GM18517 (cell line): ENCODE data around the gene C10orf90.
"Not testable (repeated sequence)": the region's sequence is repeated elsewhere in the genome, so short reads cannot be mapped to it uniquely, and the experiment has no call there.

Experiments used
- ATAC-seq: cut with Tn5 transposase; IDR thresholded peaks from one replicate; pipeline ENCODE4 v1.9.1; 2021; ENCODE audit warnings: mild to moderate bottlenecking, moderate library complexity; ENCODE audit not compliant: unreplicated experiment

Gene C10orf90

DNA sequence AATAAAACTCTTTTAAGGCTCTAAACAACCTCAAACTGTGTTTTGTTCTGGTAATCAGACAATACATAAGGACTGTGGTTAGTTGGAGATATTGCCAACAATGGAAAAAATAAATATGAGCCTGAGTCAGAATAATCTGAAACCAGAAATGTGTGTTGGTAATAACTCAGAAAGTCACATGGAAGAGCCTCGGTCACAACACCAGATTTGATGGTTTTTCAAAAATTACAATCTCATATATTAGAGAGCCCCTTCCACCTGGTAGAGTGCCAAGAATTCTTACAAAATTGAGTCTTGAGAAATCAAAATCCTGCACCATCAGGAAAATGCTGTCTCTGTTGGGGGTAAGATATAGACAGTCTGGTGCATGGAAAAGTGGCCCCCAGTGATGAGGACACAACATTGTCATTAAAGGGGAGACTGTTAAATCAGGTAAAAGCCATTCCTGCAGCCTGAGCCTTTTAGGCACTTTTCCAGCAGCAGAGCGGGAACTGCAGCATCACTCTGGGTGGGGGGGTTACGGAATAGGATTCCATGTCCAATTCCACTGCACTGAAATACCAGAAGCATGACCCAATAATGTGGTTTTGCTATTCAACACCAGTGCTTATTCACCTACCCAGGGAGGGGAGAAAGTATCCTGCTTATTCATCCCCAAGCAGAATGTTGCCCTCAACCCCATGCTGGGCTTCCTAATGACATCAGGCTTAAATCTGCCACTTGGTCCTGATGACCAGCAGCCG, 272.7 kb downstream of the C10orf90 start:
- no peak for ATAC-seq

DNA sequence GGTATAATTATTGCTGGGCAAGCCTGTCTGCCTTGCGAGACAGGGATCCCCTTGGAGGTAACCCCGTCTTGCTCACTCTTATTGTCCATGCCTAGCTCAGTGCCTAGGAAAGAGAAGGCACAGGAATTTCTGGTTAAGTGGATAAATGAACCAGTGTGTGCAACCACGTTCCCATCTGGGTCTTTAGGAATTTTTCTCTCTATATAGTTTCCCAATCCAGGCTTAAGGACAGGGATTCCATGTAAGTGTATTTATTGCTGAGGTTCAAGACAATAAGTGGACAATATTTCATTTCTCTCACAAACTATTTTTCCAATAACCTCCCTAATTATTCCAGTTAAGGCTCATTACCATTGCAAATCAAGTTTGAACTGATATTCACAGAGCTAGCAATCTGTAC, 273.3 kb downstream of the C10orf90 start:
- ATAC-seq: no peak

DNA sequence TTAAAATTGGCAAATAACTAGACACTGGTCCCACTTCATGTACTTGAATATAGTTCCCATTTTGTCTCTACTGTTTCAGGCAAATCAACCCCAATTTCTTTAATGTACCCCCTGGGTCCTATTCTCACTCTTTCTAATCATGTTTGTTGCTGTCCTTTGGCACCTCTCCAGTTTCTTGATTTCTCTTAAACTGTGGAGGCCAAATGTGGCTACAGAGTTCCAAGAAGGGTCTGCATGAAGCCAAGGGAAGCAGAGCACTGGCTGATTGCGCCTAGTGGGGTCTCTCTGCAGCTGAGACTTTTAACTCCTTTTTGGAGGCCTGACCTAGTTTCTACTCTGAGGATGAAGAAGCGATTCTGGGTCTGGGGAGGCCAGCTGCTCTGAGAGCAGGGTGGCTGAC, 275.5 kb downstream of the C10orf90 start:
- ATAC-seq: no peak

DNA sequence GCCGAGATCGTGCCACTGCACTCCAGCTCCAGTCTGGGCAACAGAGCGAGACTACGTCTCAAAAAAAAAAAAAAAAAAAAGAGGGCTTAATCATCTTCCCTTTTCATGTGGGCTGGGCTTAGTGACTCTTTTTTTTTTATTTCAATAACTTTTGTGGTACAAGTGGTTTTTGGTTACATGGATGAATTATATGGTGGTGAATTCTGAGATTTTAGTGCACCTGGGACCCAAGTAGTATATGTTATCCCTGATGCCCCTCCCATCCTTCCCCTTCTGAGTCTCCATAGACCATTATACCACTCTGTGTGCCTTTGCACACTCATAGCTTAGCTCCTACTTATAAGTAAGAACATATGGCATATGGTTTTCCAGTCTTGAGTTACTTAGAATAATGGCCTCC, 277.4 kb downstream of the C10orf90 start:
- no peak for ATAC-seq

DNA sequence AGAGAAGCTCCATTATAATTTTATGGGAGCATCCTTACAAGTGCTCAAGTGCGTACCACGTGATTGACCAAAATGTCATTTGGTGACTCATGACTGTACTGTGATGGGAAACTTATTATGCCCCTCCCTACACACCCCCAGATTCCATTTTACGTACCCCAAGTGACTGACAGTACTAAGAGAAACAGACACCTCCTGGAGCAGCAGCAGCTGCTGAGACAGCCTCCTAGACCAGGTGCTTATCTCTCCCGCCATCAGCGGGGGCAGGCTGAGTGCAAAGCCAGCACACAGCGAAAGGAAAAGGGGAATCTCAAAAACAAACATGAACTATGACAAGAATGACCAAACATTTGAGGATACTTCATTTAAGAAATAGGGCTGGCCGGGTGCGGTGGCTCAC, 278.0 kb downstream of the C10orf90 start:
- ATAC-seq: no peak

DNA sequence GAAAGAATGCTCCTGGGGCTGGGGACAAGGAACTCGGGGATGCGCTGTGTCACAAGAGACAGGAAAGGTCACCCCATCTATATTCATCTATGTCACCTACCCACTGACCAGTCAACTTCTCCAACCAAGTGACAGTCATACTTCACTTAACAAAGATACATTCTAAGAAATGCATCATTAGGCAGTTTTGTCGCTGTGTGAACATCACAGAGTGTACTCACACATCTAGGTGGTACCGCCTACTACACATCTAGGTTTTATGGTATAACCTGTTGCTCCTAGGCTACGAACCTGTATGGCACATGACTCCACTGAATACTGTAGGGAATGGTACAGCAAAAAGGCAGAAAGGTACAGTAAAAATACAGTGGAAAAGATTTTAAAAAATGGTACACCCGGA, 278.4 kb downstream of the C10orf90 start:
- ATAC-seq: no peak

DNA sequence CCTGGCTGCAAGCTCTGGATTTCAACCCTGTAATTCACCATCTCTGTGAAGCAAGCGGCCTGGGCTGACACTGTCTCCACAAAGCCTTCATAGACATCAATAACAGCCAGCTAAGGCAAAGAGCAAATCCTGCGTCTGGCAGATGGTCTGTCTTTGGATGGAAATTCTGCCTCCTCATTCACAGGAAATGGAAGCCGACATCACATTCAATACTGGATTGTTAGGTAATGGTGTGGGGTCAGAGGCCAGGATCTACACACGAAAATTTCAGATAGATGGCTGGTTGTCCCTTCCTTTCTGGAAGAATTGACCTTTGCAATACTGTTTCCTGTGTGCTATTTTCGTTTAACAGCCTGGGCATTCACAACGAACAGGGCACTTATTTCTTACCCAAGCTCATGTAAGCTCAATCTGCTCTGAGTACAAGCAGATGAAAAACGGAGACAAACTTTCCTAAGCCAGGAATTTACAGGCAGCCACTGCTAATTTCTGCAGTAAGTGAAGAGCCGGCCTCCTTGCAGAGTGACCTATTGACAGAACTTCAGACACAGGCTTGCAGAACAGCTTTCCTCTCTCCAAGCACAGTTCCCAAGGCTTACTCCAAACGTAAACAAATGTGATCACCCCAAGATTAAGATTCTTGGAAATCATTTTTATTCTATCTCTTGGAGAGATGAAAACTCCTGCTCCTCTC, 279.2 kb downstream of the C10orf90 start:
- no peak for ATAC-seq

DNA sequence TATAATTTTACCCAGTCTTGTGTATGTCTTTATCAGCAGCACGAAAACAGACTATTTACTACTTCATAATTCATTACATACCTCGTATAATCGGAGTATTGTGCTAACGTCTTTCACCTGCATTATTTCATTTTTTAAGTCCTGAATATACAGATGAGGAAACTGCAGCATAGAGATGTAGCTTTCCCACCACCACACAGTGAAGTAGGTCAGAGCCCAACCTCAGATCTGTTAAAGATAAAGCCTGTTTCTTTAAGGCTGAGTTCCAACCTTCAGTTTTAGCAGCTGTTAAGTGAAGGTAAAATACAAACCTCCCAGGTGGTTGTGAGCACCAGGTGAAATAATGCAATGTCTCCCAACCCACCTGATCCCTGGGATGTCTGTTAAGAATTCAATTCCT, 280.2 kb downstream of the C10orf90 start:
- no peak for ATAC-seq

DNA sequence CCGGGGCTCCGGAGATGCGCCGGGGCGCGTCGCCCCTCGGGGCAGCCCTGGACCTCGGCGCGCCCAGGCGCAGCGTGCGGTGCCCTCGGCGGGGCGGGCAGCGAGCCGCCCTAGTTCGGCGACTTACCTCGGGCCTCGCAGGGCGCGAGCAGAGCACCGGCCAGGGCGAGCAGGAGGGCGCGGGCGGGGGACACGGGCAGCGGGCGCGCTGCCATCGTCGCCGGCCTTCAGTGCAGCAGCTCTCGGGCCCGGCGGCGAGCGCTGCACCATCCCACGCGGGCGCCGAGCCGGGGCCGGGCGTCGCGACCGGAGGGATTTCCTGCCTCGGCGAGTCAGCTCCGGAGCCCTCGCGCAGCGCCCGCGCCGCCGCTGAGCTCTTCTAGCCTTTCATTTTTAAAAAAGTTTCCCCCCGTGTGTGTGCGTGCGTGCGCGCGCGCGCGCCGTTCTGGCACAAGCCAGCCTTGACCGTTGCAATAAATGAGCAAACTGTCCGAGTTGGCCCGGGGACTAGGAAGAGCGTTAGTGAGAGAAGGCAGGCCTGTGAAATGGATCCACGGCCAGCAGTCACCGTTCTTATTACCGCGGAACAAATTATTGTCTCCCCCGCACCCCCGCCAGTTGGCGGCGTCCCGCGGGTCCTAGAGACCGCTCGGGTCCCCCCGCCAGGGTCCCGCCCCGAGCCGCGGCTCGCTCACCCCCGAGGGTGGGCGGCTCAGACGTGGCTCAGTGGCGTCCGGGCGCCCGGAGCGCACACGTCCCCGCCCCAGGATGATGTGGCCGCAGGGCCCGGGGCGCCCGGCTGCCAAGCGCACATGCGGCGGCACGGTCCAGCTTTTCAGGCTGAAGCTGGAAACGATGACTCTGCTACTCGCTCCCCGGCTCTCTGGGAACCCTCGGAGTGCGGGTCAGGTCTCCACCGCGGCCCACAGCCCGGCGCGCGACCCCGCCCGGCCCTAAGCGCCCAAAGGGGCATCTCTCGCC, 282.3 kb downstream of the C10orf90 start, which contains the start of gene ADAM12:
TSS of gene ADAM12 (minus strand) at position 547 of the 981 bp plus-strand sequence. CDS start at position 215, 332 bp downstream.
- ATAC-seq: no peak

DNA sequence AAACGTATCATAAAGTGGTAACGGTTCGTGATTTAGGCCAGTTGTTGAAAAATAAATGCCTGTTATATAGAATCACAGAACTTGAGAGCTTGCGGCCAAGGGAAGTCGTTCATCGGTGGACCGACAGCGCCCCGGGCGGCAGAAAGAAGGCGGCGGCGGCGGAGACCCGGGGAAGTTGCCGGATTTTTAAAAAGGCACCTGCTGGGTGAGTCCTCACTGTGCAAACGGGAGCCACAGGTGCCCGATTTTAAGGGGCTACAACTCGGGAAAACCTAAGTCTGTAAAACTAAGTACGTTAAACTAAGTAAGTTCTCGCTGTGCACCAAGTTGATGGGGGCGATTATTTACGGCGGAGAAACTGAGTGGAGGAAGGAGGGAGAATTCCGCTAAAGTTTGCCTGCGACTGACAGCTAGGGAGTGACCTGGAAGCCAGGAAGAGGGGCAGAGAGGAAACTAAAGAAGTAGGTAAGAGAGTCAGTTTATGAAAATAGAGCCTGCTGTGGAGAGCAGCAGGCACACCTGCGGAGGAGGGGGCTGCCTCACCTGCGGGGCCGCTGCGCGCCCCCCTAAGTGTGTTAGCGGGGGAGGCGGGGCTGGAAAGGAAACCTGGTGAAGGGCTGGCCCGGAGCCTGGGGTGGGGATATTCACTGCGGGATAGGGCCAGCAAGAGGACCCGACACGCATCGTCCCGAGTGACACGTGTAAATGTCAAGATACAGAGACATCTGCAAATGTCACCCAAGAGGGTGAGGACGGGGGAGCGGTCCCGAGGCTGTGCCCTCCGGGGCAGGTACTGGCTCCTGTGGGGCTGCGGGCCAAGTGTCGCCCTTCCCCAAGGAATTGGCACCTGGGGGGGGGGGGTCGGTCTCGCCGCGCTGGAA, 283.2 kb downstream of the C10orf90 start:
- ATAC-seq: no peak

DNA sequence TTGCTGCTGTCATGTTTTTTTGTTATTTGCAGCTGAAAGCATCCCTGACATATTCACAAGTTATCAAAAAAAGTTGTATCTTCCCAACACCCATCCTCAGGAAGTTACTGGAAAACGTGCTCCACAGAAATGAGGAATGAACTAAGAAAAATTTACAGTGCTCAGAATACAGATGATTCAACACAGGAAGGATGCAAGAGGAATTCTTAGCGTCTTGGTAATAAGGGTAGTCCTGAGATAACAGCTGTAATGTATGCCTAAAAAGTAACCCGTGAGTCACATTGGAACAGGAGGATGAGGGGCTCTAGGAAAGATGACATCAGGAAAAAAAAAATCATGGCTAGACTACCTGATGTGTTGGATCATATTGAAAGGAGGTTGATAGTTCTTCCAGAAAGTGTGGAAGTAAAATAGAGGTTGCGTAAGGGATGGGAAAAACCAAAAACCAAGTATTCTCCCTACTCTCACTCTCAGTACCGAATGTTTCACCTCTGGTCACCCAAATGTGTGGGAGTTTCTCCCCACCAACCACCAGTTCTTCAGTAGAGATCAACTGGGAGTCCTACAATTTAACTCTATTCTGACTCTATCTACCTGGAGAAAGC, 286.1 kb downstream of the C10orf90 start:
- ATAC-seq: no peak

DNA sequence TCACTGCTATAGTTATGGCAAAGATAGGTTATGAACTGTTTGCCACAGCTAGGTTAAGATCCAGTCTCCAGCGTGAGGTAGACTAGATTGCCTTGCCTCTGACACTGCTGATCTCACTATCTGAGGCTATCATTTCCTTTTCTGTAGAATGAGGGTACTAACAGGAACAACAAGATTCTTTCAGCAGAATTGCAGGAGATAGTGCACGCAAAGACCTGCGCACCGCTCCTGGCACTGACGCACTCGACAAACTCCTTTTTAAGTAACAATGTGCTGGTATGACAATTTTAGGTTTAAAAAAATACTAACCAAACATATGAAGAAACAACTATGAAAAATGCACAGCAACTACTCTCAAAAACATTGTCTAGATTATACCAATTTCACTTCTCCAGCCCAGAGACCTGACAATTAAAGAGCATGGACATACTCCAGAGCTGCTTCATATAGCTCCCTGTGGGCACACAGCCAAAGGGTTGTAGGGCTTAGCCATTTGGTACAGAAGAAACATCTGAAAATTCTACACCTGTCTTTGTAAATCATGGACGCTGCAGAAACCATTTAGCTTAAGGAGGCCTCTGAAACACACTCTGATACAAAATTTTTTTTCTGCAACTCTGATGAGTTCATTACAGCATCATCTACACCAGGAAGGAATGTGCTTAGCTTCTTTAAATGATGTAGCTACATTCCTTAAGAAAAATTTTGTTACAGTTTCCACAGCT, 290.0 kb downstream of the C10orf90 start:
- no peak for ATAC-seq

DNA sequence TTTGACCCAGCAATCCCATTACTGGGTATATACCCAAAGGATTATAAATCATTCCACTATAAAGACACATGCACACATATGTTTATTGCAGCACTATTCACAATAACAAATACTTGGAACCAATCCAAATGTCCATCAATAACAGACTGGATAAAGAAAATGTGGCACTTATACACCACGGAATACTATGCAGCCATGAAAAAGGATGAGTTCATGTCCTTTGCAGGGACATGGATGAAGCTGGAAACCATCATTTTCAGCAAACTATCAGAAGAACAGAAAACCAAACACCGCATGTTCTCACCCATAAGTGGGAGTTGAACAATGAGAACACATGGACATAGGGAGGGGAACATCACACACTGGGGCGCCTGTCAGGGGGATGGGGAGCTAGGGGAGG, 291.3 kb downstream of the C10orf90 start:
- not testable (repeated sequence) for ATAC-seq

DNA sequence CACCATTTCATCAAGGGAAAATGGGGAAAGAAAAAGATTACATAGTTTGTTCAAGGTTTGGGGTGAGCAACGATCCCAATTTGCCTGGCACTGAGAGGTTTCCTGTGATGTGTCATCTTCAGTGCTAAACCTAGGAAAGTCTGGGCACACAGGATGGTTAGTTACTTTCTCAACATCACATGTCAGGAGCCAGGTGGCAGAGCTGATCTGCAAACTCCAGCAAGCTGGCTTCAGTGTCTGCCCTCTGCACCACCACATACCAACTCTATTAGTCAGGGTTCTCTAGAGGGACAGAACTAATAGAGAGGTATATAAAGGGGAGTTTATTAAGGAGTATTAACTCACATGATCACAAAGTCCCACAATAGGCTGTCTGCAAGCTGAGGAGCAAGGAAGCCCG, 293.5 kb downstream of the C10orf90 start:
- no peak for ATAC-seq

DNA sequence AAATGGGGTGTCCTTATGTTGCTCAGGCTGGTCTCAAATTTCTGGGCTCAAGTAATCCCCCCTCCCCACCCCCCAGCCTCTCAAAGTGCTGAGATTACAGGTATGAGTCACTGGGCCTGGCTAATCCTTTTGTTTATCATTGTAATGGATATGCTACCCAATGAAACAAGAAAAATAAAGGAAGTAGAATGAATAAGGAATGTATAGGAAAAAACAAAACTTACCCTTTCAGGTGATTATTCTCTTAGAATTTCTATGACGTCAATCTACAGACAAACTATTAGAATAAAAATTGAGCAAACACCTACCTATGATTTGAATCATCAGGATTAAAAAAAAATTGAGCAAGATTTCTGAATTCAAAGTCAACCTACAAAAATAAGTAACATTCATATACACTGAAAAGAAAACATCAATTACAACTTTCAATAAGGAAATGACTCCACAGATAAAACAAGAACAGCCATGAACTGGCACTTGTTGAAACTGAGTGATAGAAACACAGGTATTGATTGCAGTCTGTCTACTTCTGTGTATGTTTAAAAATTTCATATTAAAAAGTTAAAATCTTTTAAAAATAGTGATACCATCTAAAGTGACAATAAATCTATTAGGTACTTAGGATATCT, 294.5 kb downstream of the C10orf90 start:
- no peak for ATAC-seq

DNA sequence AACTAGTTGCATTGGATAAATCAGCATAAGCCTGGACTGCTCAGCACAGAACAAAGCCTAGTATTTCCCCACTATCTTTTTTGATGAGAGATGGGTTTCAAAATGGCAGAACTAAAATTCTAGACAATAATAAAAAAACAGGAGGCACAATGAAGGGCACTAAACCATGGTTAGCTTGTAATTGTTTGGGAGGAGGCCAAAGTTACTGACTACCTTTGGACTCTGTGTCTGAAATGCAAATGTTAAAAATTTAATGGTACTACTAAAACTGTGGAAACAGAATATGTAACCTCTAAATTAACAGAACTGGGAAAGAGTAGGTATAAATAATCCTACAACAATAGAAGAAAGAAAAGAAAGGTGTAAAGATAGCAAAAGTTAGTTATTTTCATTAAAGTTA, 295.2 kb downstream of the C10orf90 start:
- no peak for ATAC-seq
